ENCODE data around the gene IRX6. TPM values are rescaled to one million over a fixed set of nuclear protein-coding genes. Genes with fewer than 3 reads are reported as not detected.

Gene IRX6
- total and polyA plus RNA-seq, 4 donors: 0.37 to 6.3 (median 4.0) TPM

- Histone ChIP-seq H3K36me3 (ENCODE audit: control insufficient read depth in 4 of 4, insufficient read depth in 4 of 4, low read length in 4 of 4) (no peaks in the 10 kb centered on the region), H3K9me3 (ENCODE audit: control insufficient read depth in 4 of 4, insufficient read depth in 3 of 4, low read length in 3 of 4) (peaks cover 0 to 19% (median 0%) of the 10 kb centered on the region in 4 donors), H3K9ac (ENCODE audit: insufficient read depth in 1 of 2, low read length in 2 of 2) (no peak overlapping the region), H3K4me3 (no peak overlapping the region), H3K4me1 (ENCODE audit: control insufficient read depth in 5 of 5, insufficient read depth in 5 of 5, low read length in 5 of 5) (peaks cover 0 to 6% (median 4%) of the 10 kb centered on the region in 5 donors), H3K27ac (ENCODE audit: low read depth in 1 of 2, low read length in 1 of 2) (no peak overlapping the region), H3K27me3 (ENCODE audit: control insufficient read depth in 3 of 3, insufficient read depth in 3 of 3, low read length in 2 of 3) (peaks cover 9 to 66% (median 53%) of the 10 kb centered on the region in 3 donors)
- no peak for TF ChIP-seq CTCF (IDR thresholded peaks at IDR 0.05; ENCODE audit: control extremely low read depth, extremely low read depth)
- no peak for ATAC-seq (ENCODE audit: insufficient read depth, low FRiP score)
- WGBS, 2 donors: 14 to 24% methylated on average over 28 of the region's 28 CpGs
- no peak for DNase-seq
Measured at GRCh38 chr16:55331648-55332185, 7.7 kb downstream of the IRX6 start.

GRCh38 chr16:55333684-55334083 is 9.7 kb downstream of the IRX6 start:
- no peak overlapping the region for H3K9ac ChIP-seq (ENCODE audit: insufficient read depth in 1 of 2, low read length in 2 of 2)
- H3K27me3 ChIP-seq (ENCODE audit: control insufficient read depth in 3 of 3, insufficient read depth in 3 of 3, low read length in 2 of 3): peaks cover 9 to 48% (median 42%) of the 10 kb centered on the region in 3 donors
- no peak for TF ChIP-seq CTCF (IDR thresholded peaks at IDR 0.05; ENCODE audit: control extremely low read depth, extremely low read depth)
- WGBS, 2 donors: 39 to 54% methylated on average over 2 of the region's 2 CpGs
- peaks cover 0 to 6% (median 4%) of the 10 kb centered on the region in 5 donors for H3K4me1 ChIP-seq (ENCODE audit: control insufficient read depth in 5 of 5, insufficient read depth in 5 of 5, low read length in 5 of 5)
- no peak overlapping the region for H3K27ac ChIP-seq (ENCODE audit: low read depth in 1 of 2, low read length in 1 of 2)
- peaks cover 0 to 13% (median 0%) of the 10 kb centered on the region in 4 donors for H3K9me3 ChIP-seq (ENCODE audit: control insufficient read depth in 4 of 4, insufficient read depth in 3 of 4, low read length in 3 of 4)
- DNase-seq: no peak
- H3K36me3 ChIP-seq (ENCODE audit: control insufficient read depth in 4 of 4, insufficient read depth in 4 of 4, low read length in 4 of 4): no peaks in the 10 kb centered on the region
- ATAC-seq (ENCODE audit: insufficient read depth, low FRiP score): no peak
- H3K4me3 ChIP-seq: no peak overlapping the region

- no peaks in the 10 kb centered on the region for H3K4me1 ChIP-seq (ENCODE audit: control insufficient read depth in 5 of 5, insufficient read depth in 5 of 5, low read length in 5 of 5)
- ATAC-seq (ENCODE audit: insufficient read depth, low FRiP score) (no peak), DNase-seq (no peak)
- WGBS, 2 donors: 30 to 43% methylated on average over 5 of the region's 5 CpGs
- H3K4me3 ChIP-seq: no peak overlapping the region
- H3K9ac ChIP-seq (ENCODE audit: insufficient read depth in 1 of 2, low read length in 2 of 2): no peak overlapping the region
- H3K9me3 ChIP-seq (ENCODE audit: control insufficient read depth in 4 of 4, insufficient read depth in 3 of 4, low read length in 3 of 4): peaks cover 0 to 8% (median 0%) of the 10 kb centered on the region in 4 donors
- H3K27ac ChIP-seq (ENCODE audit: low read depth in 1 of 2, low read length in 1 of 2): no peak overlapping the region
- TF ChIP-seq CTCF (IDR thresholded peaks at IDR 0.05; ENCODE audit: control extremely low read depth, extremely low read depth): no peak
- H3K36me3 ChIP-seq (ENCODE audit: control insufficient read depth in 4 of 4, insufficient read depth in 4 of 4, low read length in 4 of 4): no peaks in the 10 kb centered on the region
- H3K27me3 ChIP-seq (ENCODE audit: control insufficient read depth in 3 of 3, insufficient read depth in 3 of 3, low read length in 2 of 3): peaks cover 0 to 10% (median 6%) of the 10 kb centered on the region in 3 donors
Measured at GRCh38 chr16:55338646-55339045, 14.6 kb downstream of the IRX6 start.

- no peak for TF ChIP-seq CTCF (IDR thresholded peaks at IDR 0.05; ENCODE audit: control extremely low read depth, extremely low read depth)
- Histone ChIP-seq H3K4me3 (no peak overlapping the region), H3K9me3 (ENCODE audit: control insufficient read depth in 4 of 4, insufficient read depth in 3 of 4, low read length in 3 of 4) (peaks cover 0 to 8% (median 0%) of the 10 kb centered on the region in 4 donors), H3K27ac (ENCODE audit: low read depth in 1 of 2, low read length in 1 of 2) (no peak overlapping the region), H3K4me1 (ENCODE audit: control insufficient read depth in 5 of 5, insufficient read depth in 5 of 5, low read length in 5 of 5) (no peaks in the 10 kb centered on the region), H3K9ac (ENCODE audit: insufficient read depth in 1 of 2, low read length in 2 of 2) (no peak overlapping the region), H3K36me3 (ENCODE audit: control insufficient read depth in 4 of 4, insufficient read depth in 4 of 4, low read length in 4 of 4) (no peaks in the 10 kb centered on the region), H3K27me3 (ENCODE audit: control insufficient read depth in 3 of 3, insufficient read depth in 3 of 3, low read length in 2 of 3) (peaks cover 0 to 6% (median 2%) of the 10 kb centered on the region in 3 donors)
- WGBS, 2 donors: 93 to 100% methylated on average over 1 of the region's 1 CpG
- DNase-seq: no peak
- ATAC-seq (ENCODE audit: insufficient read depth, low FRiP score): no peak
Measured at GRCh38 chr16:55340445-55340844, 16.4 kb downstream of the IRX6 start.

Data from lung (tissue), 12 donors.